Transverse colon (tissue), 4 donors: ENCODE data around the gene HDC.

Experiments
- POLR2A ChIP-seq: fragments of 450-650 bp; IDR thresholded peaks from one replicate; pipeline ENCODE4 v1.6.1; 2016; ENCODE audit warnings: antibody characterized with exemption, mild to moderate bottlenecking, moderate library complexity
- POLR2AphosphoS5 ChIP-seq, 3 donors: sonication (generic); formaldehyde crosslinking; IDR thresholded peaks; one replicate each; pipeline ENCODE4 v1.6.1; 2016; ENCODE audit warnings: antibody characterized with exemption in 3 of 3
- TF ChIP-seq, protein P1 (sequence below), 5 experiments: fragments of 200-600 bp in 3 of 5; fragments of 450-650 bp in 2 of 5; sonication (generic) in 3 of 5; IDR thresholded peaks; 1 replicate in 2 of 5; 2 replicates in 3 of 5; pipeline ENCODE4 v1.5.1; 2016 to 2017; ENCODE audit warnings: antibody characterized with exemption in 5 of 5, inconsistent platforms in 3 of 5, mild to moderate bottlenecking in 2 of 5, moderate library complexity in 1 of 5

DNA sequence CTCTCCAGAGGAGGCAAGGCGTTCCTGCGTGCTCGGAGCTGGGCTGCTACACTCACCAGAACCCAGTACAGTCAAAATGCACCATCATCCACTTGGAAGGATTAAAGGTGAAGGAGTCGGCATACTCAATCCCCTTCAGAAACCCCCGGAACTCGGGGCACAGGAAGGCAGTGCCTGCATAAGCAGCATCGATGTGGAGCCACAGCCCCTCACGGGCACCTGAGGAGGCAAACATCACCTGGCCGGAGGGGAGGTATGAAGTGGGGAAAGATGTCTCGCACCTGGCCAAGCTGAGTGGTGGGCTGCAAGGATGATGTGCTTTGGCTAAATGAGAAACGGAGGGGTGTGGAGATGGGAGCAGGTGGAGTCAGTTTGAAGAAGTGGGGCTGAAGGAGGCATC lies 13.0 kb downstream of the HDC start:
- TF ChIP-seq POLR2A (no peak), POLR2AphosphoS5 (IDR thresholded peaks at IDR 0.05) (no peak)
- TF ChIP-seq, protein P1, sequence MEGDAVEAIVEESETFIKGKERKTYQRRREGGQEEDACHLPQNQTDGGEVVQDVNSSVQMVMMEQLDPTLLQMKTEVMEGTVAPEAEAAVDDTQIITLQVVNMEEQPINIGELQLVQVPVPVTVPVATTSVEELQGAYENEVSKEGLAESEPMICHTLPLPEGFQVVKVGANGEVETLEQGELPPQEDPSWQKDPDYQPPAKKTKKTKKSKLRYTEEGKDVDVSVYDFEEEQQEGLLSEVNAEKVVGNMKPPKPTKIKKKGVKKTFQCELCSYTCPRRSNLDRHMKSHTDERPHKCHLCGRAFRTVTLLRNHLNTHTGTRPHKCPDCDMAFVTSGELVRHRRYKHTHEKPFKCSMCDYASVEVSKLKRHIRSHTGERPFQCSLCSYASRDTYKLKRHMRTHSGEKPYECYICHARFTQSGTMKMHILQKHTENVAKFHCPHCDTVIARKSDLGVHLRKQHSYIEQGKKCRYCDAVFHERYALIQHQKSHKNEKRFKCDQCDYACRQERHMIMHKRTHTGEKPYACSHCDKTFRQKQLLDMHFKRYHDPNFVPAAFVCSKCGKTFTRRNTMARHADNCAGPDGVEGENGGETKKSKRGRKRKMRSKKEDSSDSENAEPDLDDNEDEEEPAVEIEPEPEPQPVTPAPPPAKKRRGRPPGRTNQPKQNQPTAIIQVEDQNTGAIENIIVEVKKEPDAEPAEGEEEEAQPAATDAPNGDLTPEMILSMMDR (IDR thresholded peaks at IDR 0.05), result no peak
